ENCODE data around the gene LSP1. TPM values are rescaled to one million over a fixed set of nuclear protein-coding genes. Genes with fewer than 3 reads are reported as not detected.

LSP1 gene
- total RNA-seq, 1 experiment from 2014 or later: not detected

- no peak for TF ChIP-seq EZH2 (IDR thresholded peaks at IDR 0.05; ENCODE audit: borderline replicate concordance, low read depth, low read length, poor library complexity, severe bottlenecking)
- TF ChIP-seq CTCF (conservative IDR thresholded peaks at IDR 0.05; ENCODE audit: low read depth, low read length): no peak
- CTCF ChIA-PET: interaction anchor here (0.6 kb wide), 2 partner anchors 11 to 129 kb away, joined by 5 read pairs; no protein-coding TSS in a partner anchor
- no peak for DNase-seq (ENCODE audit: low spot score)
- no TSS peak for BruUV-seq (replicated peaks)
- intact Hi-C loops (cut with micrococcal nuclease; ENCODE audit: unreplicated experiment): no loop called here
- POLR2A ChIA-PET (ENCODE audit: low non-redundant PET): no interaction called here
- Histone ChIP-seq H3K27me3 (replicated peaks; ENCODE audit: insufficient read depth, low read depth, low read length, poor library complexity) (no peaks in the 10 kb centered on the region), H3K9me3 (ENCODE audit: low read depth, low read length, poor library complexity, severe bottlenecking) (no peaks in the 10 kb centered on the region), H3K36me3 (ENCODE audit: insufficient read depth, low read length, poor library complexity, severe bottlenecking) (no peaks in the 10 kb centered on the region), H3K4me1 (ENCODE audit: insufficient read depth, low read length, poor library complexity, severe bottlenecking) (no peaks in the 10 kb centered on the region), H3K27ac (ENCODE audit: low read depth, low read length, poor library complexity, severe bottlenecking) (no peak overlapping the region), H3K4me3 (ENCODE audit: low read depth, low read length, poor library complexity, severe bottlenecking) (no peak overlapping the region)
Observed at GRCh38 chr11:1839204-1839923, 13.5 kb upstream of the LSP1 start.

GRCh38 chr11:1839924-1840779 is 12.7 kb upstream of the LSP1 start:
- intact Hi-C loops (cut with micrococcal nuclease; ENCODE audit: unreplicated experiment): no loop called here
- no peak for DNase-seq (ENCODE audit: low spot score)
- H3K4me3 ChIP-seq (ENCODE audit: low read depth, low read length, poor library complexity, severe bottlenecking): no peak overlapping the region
- H3K9me3 ChIP-seq (ENCODE audit: low read depth, low read length, poor library complexity, severe bottlenecking): no peaks in the 10 kb centered on the region
- ChIA-PET POLR2A (ENCODE audit: low non-redundant PET) (no interaction called here), CTCF (interaction anchor here (0.6 to 1.3 kb wide), 2 partner anchors 130 to 311 kb away, joined by 5 to 16 read pairs; no protein-coding TSS in a partner anchor)
- peaks cover 7% of the 10 kb centered on the region for H3K27me3 ChIP-seq (replicated peaks; ENCODE audit: insufficient read depth, low read depth, low read length, poor library complexity)
- no peaks in the 10 kb centered on the region for H3K36me3 ChIP-seq (ENCODE audit: insufficient read depth, low read length, poor library complexity, severe bottlenecking)
- no TSS peak for BruUV-seq (replicated peaks)
- H3K4me1 ChIP-seq (ENCODE audit: insufficient read depth, low read length, poor library complexity, severe bottlenecking): no peaks in the 10 kb centered on the region
- H3K27ac ChIP-seq (ENCODE audit: low read depth, low read length, poor library complexity, severe bottlenecking): no peak overlapping the region
- TF ChIP-seq EZH2 (IDR thresholded peaks at IDR 0.05; ENCODE audit: borderline replicate concordance, low read depth, low read length, poor library complexity, severe bottlenecking): no peak

- DNase-seq (ENCODE audit: low spot score): no peak
- POLR2A ChIA-PET (ENCODE audit: low non-redundant PET): no interaction called here
Observed at GRCh38 chr11:1840780-1841480, 12.0 kb upstream of the LSP1 start.

More at GRCh38 chr11:1840780-1841480, 12.0 kb upstream of the LSP1 start:
- H3K27me3 ChIP-seq (replicated peaks; ENCODE audit: insufficient read depth, low read depth, low read length, poor library complexity): peaks cover 9% of the 10 kb centered on the region
- H3K27ac ChIP-seq (ENCODE audit: low read depth, low read length, poor library complexity, severe bottlenecking): no peak overlapping the region
- CTCF ChIA-PET: interaction anchor here (0.6 to 1.3 kb wide), 2 partner anchors 41 to 311 kb away, joined by 3 to 16 read pairs; no protein-coding TSS in a partner anchor
- TF ChIP-seq EZH2 (IDR thresholded peaks at IDR 0.05; ENCODE audit: borderline replicate concordance, low read depth, low read length, poor library complexity, severe bottlenecking) (no peak), CTCF (conservative IDR thresholded peaks at IDR 0.05; ENCODE audit: low read depth, low read length) (no peak)
- no TSS peak for BruUV-seq (replicated peaks)
- no peaks in the 10 kb centered on the region for H3K4me1 ChIP-seq (ENCODE audit: insufficient read depth, low read length, poor library complexity, severe bottlenecking)
- no peak overlapping the region for H3K4me3 ChIP-seq (ENCODE audit: low read depth, low read length, poor library complexity, severe bottlenecking)
- H3K36me3 ChIP-seq (ENCODE audit: insufficient read depth, low read length, poor library complexity, severe bottlenecking): no peaks in the 10 kb centered on the region
- H3K9me3 ChIP-seq (ENCODE audit: low read depth, low read length, poor library complexity, severe bottlenecking): no peaks in the 10 kb centered on the region
- intact Hi-C loops (cut with micrococcal nuclease; ENCODE audit: unreplicated experiment): no loop called here

All from A673 (cell line).